Central memory CD8-positive, alpha-beta T cell (primary cell): ENCODE results near the gene TMEM164.
"Not testable (repeated sequence)": the region's sequence is repeated elsewhere in the genome, so short reads cannot be mapped to it uniquely, and the experiment has no call there.

ENCODE experiments used
- ATAC-seq: fragments of 150-1000 bp; cut with Tn5 transposase; replicated peaks from 2 replicates; pipeline ENCODE4 v1.10.0; 2022; ENCODE audit warnings: mild to moderate bottlenecking, moderate FRiP score, moderate number of reproducible peaks; ENCODE audit not compliant: poor library complexity, severe bottlenecking; ENCODE audit errors: extremely low read depth
- DNase-seq, 2 donors: peaks; one replicate each; pipeline ENCODE4 v3.0.0; 2021; ENCODE audit warnings: low spot score in 2 of 2
- H3K27ac Mint-ChIP-seq: one replicate; pipeline ENCODE4 v1.8.0; 2022; ENCODE audit warnings: low read depth, mild to moderate bottlenecking, moderate library complexity, mixed read lengths
- H3K27me3 Mint-ChIP-seq: one replicate; pipeline ENCODE4 v1.8.0; 2022; ENCODE audit warnings: mixed read lengths
- H3K36me3 Mint-ChIP-seq: one replicate; pipeline ENCODE4 v1.8.0; 2022; ENCODE audit warnings: mild to moderate bottlenecking, moderate library complexity, mixed read lengths; ENCODE audit not compliant: insufficient read depth
- H3K4me1 Mint-ChIP-seq: one replicate; pipeline ENCODE4 v1.8.0; 2022; ENCODE audit warnings: mixed read lengths
- H3K4me3 Mint-ChIP-seq: one replicate; pipeline ENCODE4 v1.8.0; 2022; ENCODE audit warnings: mild to moderate bottlenecking, moderate library complexity, mixed read lengths
- H3K9me3 Mint-ChIP-seq: one replicate; pipeline ENCODE4 v1.8.0; 2022; ENCODE audit warnings: mixed read lengths

Gene TMEM164

GRCh38 chrX:110002300-110003166 is at the start of gene TMEM164:
TMEM164 (plus strand) TSS chrX:110003114; CDS start chrX:110003775, 661 bp downstream.
- H3K27ac Mint-ChIP-seq = peak within 1 kb of the TSS; percentile 94
- no peaks in the 10 kb centered on the region for H3K27me3 Mint-ChIP-seq
- H3K4me3 Mint-ChIP-seq = peak within 1 kb of the TSS; percentile 95
- peaks cover 5% of the 10 kb centered on the region for H3K36me3 Mint-ChIP-seq
- DNase-seq (peak; percentile 47 to 68), ATAC-seq (peak; percentile 79)
- no peaks in the 10 kb centered on the region for H3K9me3 Mint-ChIP-seq
- H3K4me1 Mint-ChIP-seq = peaks cover 41% of the 10 kb centered on the region

GRCh38 chrX:109954333-109954732 is 48.6 kb upstream of the TMEM164 start:
- no peaks in the 10 kb centered on the region for H3K9me3 Mint-ChIP-seq

GRCh38 chrX:109954955-109955354 is 48.0 kb upstream of the TMEM164 start:
- no peak overlapping the region for H3K27ac Mint-ChIP-seq
- no peaks in the 10 kb centered on the region for H3K9me3 Mint-ChIP-seq
- no peaks in the 10 kb centered on the region for H3K36me3 Mint-ChIP-seq
- ATAC-seq = no peak
- no peak for DNase-seq
- no peak overlapping the region for H3K4me3 Mint-ChIP-seq
- peaks cover 26% of the 10 kb centered on the region for H3K4me1 Mint-ChIP-seq
- H3K27me3 Mint-ChIP-seq = no peaks in the 10 kb centered on the region

More at GRCh38 chrX:109954333-109954732, 48.6 kb upstream of the TMEM164 start:
- Mint-ChIP-seq H3K4me3 (no peak overlapping the region), H3K4me1 (peaks cover 25% of the 10 kb centered on the region), H3K36me3 (no peaks in the 10 kb centered on the region), H3K27ac (no peak overlapping the region), H3K27me3 (no peaks in the 10 kb centered on the region)
- ATAC-seq = no peak
- no peak for DNase-seq

GRCh38 chrX:109958266-109958665 is 44.6 kb upstream of the TMEM164 start:
- H3K27ac Mint-ChIP-seq = no peak overlapping the region
- peaks cover 25% of the 10 kb centered on the region for H3K4me1 Mint-ChIP-seq
- no peak overlapping the region for H3K4me3 Mint-ChIP-seq
- no peaks in the 10 kb centered on the region for H3K36me3 Mint-ChIP-seq
- ATAC-seq (no peak), DNase-seq (no peak)
- no peaks in the 10 kb centered on the region for H3K9me3 Mint-ChIP-seq
- H3K27me3 Mint-ChIP-seq = no peaks in the 10 kb centered on the region

GRCh38 chrX:109959356-109959871 is 43.5 kb upstream of the TMEM164 start:
- Mint-ChIP-seq H3K27ac (no peak overlapping the region), H3K36me3 (no peaks in the 10 kb centered on the region), H3K27me3 (no peaks in the 10 kb centered on the region), H3K9me3 (no peaks in the 10 kb centered on the region), H3K4me3 (no peak overlapping the region), H3K4me1 (peaks cover 16% of the 10 kb centered on the region)
- DNase-seq = no peak
- ATAC-seq = peak; percentile 24

- ATAC-seq (no peak), DNase-seq (no peak)
- no peak overlapping the region for H3K4me3 Mint-ChIP-seq
- H3K4me1 Mint-ChIP-seq = peaks cover under 1% of the 10 kb centered on the region
- no peak overlapping the region for H3K27ac Mint-ChIP-seq
- no peaks in the 10 kb centered on the region for H3K9me3 Mint-ChIP-seq
- no peaks in the 10 kb centered on the region for H3K27me3 Mint-ChIP-seq
- no peaks in the 10 kb centered on the region for H3K36me3 Mint-ChIP-seq
Measured at GRCh38 chrX:109964390-109964789, 38.5 kb upstream of the TMEM164 start.

GRCh38 chrX:109966246-109966645 is 36.7 kb upstream of the TMEM164 start:
- Mint-ChIP-seq H3K9me3 (no peaks in the 10 kb centered on the region), H3K4me1 (no peaks in the 10 kb centered on the region), H3K27ac (no peak overlapping the region), H3K36me3 (no peaks in the 10 kb centered on the region), H3K27me3 (no peaks in the 10 kb centered on the region), H3K4me3 (no peak overlapping the region)
- ATAC-seq (no peak), DNase-seq (no peak)

- no peak for ATAC-seq
- Mint-ChIP-seq H3K4me1 (no peaks in the 10 kb centered on the region), H3K9me3 (no peaks in the 10 kb centered on the region), H3K4me3 (no peak overlapping the region), H3K36me3 (no peaks in the 10 kb centered on the region), H3K27ac (no peak overlapping the region), H3K27me3 (no peaks in the 10 kb centered on the region)
- no peak for DNase-seq
Measured at GRCh38 chrX:109967156-109967555, 35.8 kb upstream of the TMEM164 start.

- not testable (repeated sequence) for DNase-seq, H3K4me1 Mint-ChIP-seq, H3K27ac Mint-ChIP-seq, H3K9me3 Mint-ChIP-seq, ATAC-seq, H3K36me3 Mint-ChIP-seq, H3K27me3 Mint-ChIP-seq, H3K4me3 Mint-ChIP-seq
Measured at GRCh38 chrX:109970841-109971240, 32.1 kb upstream of the TMEM164 start.

GRCh38 chrX:109974906-109975655 is 27.8 kb upstream of the TMEM164 start:
- H3K9me3 Mint-ChIP-seq = no peaks in the 10 kb centered on the region
- peaks cover 13% of the 10 kb centered on the region for H3K27me3 Mint-ChIP-seq
- ATAC-seq (no peak), DNase-seq (no peak)
- no peaks in the 10 kb centered on the region for H3K4me1 Mint-ChIP-seq
- no peak overlapping the region for H3K4me3 Mint-ChIP-seq
- no peak overlapping the region for H3K27ac Mint-ChIP-seq
- H3K36me3 Mint-ChIP-seq = no peaks in the 10 kb centered on the region

- not testable (repeated sequence) for H3K9me3 Mint-ChIP-seq, DNase-seq, H3K36me3 Mint-ChIP-seq, H3K4me3 Mint-ChIP-seq, H3K27me3 Mint-ChIP-seq, ATAC-seq, H3K27ac Mint-ChIP-seq
- H3K4me1 Mint-ChIP-seq = peaks cover 11% of the 10 kb centered on the region
Measured at GRCh38 chrX:109985210-109985609, 17.7 kb upstream of the TMEM164 start.

- Mint-ChIP-seq H3K36me3 (no peaks in the 10 kb centered on the region), H3K9me3 (no peaks in the 10 kb centered on the region), H3K4me1 (peaks cover 23% of the 10 kb centered on the region), H3K27ac (no peak overlapping the region), H3K4me3 (no peak overlapping the region), H3K27me3 (no peaks in the 10 kb centered on the region)
- no peak for DNase-seq
- no peak for ATAC-seq
Measured at GRCh38 chrX:109987884-109988283, 15.0 kb upstream of the TMEM164 start.
